K562 (cell line): ENCODE results near the gene MOB1A. TPM values are rescaled to one million over a fixed set of nuclear protein-coding genes. Genes with fewer than 3 reads are reported as not detected.

Source experiments
- CBFA2T3 ChIP-seq: fragments of 450-650 bp; IDR thresholded peaks from 2 replicates; pipeline ENCODE4 v1.6.1; 2017
- CEBPG ChIP-seq, 3 experiments: fragments of 200-800 bp in 1 of 3; sonication (Bioruptor generic) in 1 of 3; sonication (generic) in 1 of 3; formaldehyde crosslinking in 1 of 3; IDR thresholded peaks in 2 of 3; conservative IDR thresholded peaks in 1 of 3; 2 replicates each; pipeline versions ENCODE4 v1.6.1 to v1.8.0; 2016 to 2022; ENCODE audit warnings: missing compliant biosample characterization in 2 of 3, missing genetic modification characterization in 2 of 3, mild to moderate bottlenecking in 1 of 3, missing genetic modification reagents in 1 of 3
- CREB1 ChIP-seq, 2 experiments: sonication (generic) in 1 of 2; formaldehyde crosslinking in 1 of 2; IDR thresholded peaks; 2 replicates each; pipeline versions ENCODE4 v1.6.1 to v1.8.0; 2012 to 2022; ENCODE audit warnings: inconsistent platforms in 1 of 2, mild to moderate bottlenecking in 1 of 2, missing genetic modification reagents in 1 of 2, moderate library complexity in 1 of 2
- FOXJ2 ChIP-seq: fragments of 200-800 bp; sonication (Bioruptor generic); IDR thresholded peaks from 2 replicates; pipeline ENCODE4 v1.6.1; 2016; ENCODE audit warnings: missing genetic modification characterization, missing compliant biosample characterization
- GTF2A2 ChIP-seq: IDR thresholded peaks from 2 replicates; pipeline ENCODE4 v1.6.1; 2016; ENCODE audit warnings: mild to moderate bottlenecking, missing genetic modification characterization, missing compliant biosample characterization
- IRF9 ChIP-seq: fragments of 450-650 bp; IDR thresholded peaks from 2 replicates; pipeline ENCODE4 v1.6.1; 2016; ENCODE audit warnings: missing biosample characterization, missing genetic modification characterization
- KHSRP ChIP-seq: fragments of 450-650 bp; IDR thresholded peaks from 2 replicates; pipeline ENCODE4 v1.6.1; 2017
- KLF10 ChIP-seq: fragments of 250-450 bp; sonication (Bioruptor Pico); IDR thresholded peaks from 2 replicates; pipeline ENCODE4 v1.6.1; 2021; ENCODE audit warnings: matching md5 sums
- MLLT1 ChIP-seq, 2 experiments: fragments of 450-650 bp; IDR thresholded peaks; 2 replicates each; pipeline ENCODE4 v1.6.1; 2016
- PCBP2 ChIP-seq: fragments of 200-400 bp; formaldehyde crosslinking; IDR thresholded peaks from 2 replicates; pipeline ENCODE4 v1.6.1; 2018; ENCODE audit warnings: low read length, low read depth, mild to moderate bottlenecking, moderate library complexity; ENCODE audit not compliant: poor library complexity, severe bottlenecking
- PHF8 ChIP-seq: fragments of 200-600 bp; sonication (generic); IDR thresholded peaks from 2 replicates; pipeline ENCODE4 v1.6.1; 2012; ENCODE audit warnings: mixed run types, mild to moderate bottlenecking, inconsistent platforms, low read length, moderate library complexity, borderline replicate concordance
- RAD21 ChIP-seq, 2 experiments: fragments of 250-450 bp in 1 of 2; fragments of 450-650 bp in 1 of 2; sonication (Bioruptor Pico) in 1 of 2; formaldehyde crosslinking in 1 of 2; IDR thresholded peaks in 1 of 2; conservative IDR thresholded peaks in 1 of 2; 2 replicates each; pipeline versions ENCODE4 v1.4.0 to v1.8.0; 2020 to 2022; ENCODE audit warnings: mild to moderate bottlenecking in 2 of 2, moderate library complexity in 1 of 2
- RAD51 ChIP-seq: fragments of 450-650 bp; IDR thresholded peaks from 2 replicates; pipeline ENCODE4 v1.7.1; 2016; ENCODE audit warnings: low read depth, mild to moderate bottlenecking, borderline replicate concordance
- SMARCC2 ChIP-seq: fragments of 450-650 bp; IDR thresholded peaks from 2 replicates; pipeline ENCODE4 v1.6.1; 2017; ENCODE audit warnings: antibody characterized with exemption, moderate library complexity, mild to moderate bottlenecking, low read depth
- SREBF2 ChIP-seq: sonication (generic); formaldehyde crosslinking; IDR thresholded peaks from 2 replicates; pipeline ENCODE4 v1.4.0; 2020; ENCODE audit warnings: mild to moderate bottlenecking, missing genetic modification reagents
- TEAD2 ChIP-seq: fragments of 450-650 bp; IDR thresholded peaks from 2 replicates; pipeline ENCODE4 v1.6.1; 2016; ENCODE audit warnings: missing genetic modification characterization, control low read depth, missing compliant biosample characterization
- TFAM ChIP-seq: fragments of 250-450 bp; sonication (Bioruptor Pico); conservative IDR thresholded peaks from 2 replicates; pipeline ENCODE4 v1.5.0; 2021; ENCODE audit warnings: mild to moderate bottlenecking, moderate library complexity
- ZBED1 ChIP-seq: IDR thresholded peaks from 2 replicates; pipeline ENCODE4 v1.6.1; 2014
- ZBTB7A ChIP-seq: IDR thresholded peaks from 2 replicates; pipeline ENCODE4 v1.6.1; 2011; ENCODE audit warnings: low read depth, mild to moderate bottlenecking, low read length, moderate library complexity, borderline replicate concordance; ENCODE audit not compliant: control insufficient read depth
- ZNF12 ChIP-seq: sonication (generic); formaldehyde crosslinking; IDR thresholded peaks from 2 replicates; pipeline ENCODE4 v1.4.0; 2020; ENCODE audit warnings: mild to moderate bottlenecking, missing genetic modification reagents
- ZNF224 ChIP-seq: sonication (generic); formaldehyde crosslinking; IDR thresholded peaks from 2 replicates; pipeline ENCODE4 v1.8.0; 2022; ENCODE audit warnings: mild to moderate bottlenecking, missing genetic modification reagents
- ZNF398 ChIP-seq: fragments of 250-450 bp; sonication (Bioruptor Pico); IDR thresholded peaks from 2 replicates; pipeline ENCODE4 v1.8.0; 2021; ENCODE audit warnings: moderate library complexity, mild to moderate bottlenecking, inconsistent platforms
- ZSCAN32 ChIP-seq: fragments of 450-650 bp; formaldehyde crosslinking; IDR thresholded peaks from 2 replicates; pipeline ENCODE4 v1.4.0; 2020; ENCODE audit warnings: mild to moderate bottlenecking, moderate library complexity
- polyA plus RNA-seq, 8 experiments: library from polyadenylated mRNA; depleted of rRNA in 4 of 8; stranded (reverse) in 5 of 8; unstranded in 3 of 8; fragments of >200 nt; fragmentation: Nextera tagmentation in 2 of 8; fragmentation: Illumina TruSeq in 1 of 8; extraction: Ambion mirVana in 2 of 8; extraction: Trizol in 1 of 8; gene quantifications; 2 replicates each; pipeline versions ENCODE4 v1.2.1 to v1.2.3, GENCODE V29; 2011 to 2014; ENCODE audit warnings: inconsistent platforms in 1 of 8, missing spikeins in 1 of 8
- total RNA-seq, 7 experiments: library from RNA; depleted of rRNA in 6 of 7; stranded (reverse); fragments of >200 nt in 6 of 7; fragmentation: Illumina TruSeq in 2 of 7; extraction: Trizol in 2 of 7; gene quantifications; 2 replicates each; pipeline versions ENCODE4 v1.2.1 to v1.2.3, GENCODE V29; 2011 to 2021; ENCODE audit warnings: low replicate concordance in 1 of 7

MOB1A gene
- total and polyA plus RNA-seq, 9 of the 15 experiments (the other 6 are each of a cell fraction or from before 2014, with no cell fraction given) = 24.8 to 100 (median 60.2) TPM

- peak; percentile 74; the same call in 1 of the 2 replicates for TF ChIP-seq IRF9 (tag)
- TF ChIP-seq GTF2A2 (tag) = peak; percentile 81
- TF ChIP-seq ZNF224 (CRISPR knock-in tag) = no peak
- TF ChIP-seq FOXJ2 (tag) = 0 out of 2 replicates have a peak, but pooled peaks have one; percentile 43
- no peak for TF ChIP-seq SMARCC2
- TF ChIP-seq ZNF12 = peak; percentile 73; the same call in 1 of the 2 replicates
- TF ChIP-seq KLF10 (CRISPR knock-in tag) = no peak
- no peak for TF ChIP-seq ZNF398
- TF ChIP-seq ZSCAN32 = peak; percentile 99
- no peak for TF ChIP-seq CBFA2T3
- peak; percentile 94 for TF ChIP-seq PHF8
- 0 out of 2 replicates have a peak, but pooled peaks have one; percentile 92 for TF ChIP-seq SREBF2
- peak; percentile 44 to 83; a peak in 2 of 4 replicates for TF ChIP-seq MLLT1 (IDR thresholded peaks at IDR 0.05)
- TF ChIP-seq CREB1 (IDR thresholded peaks at IDR 0.05) = peak; percentile 71
- TF ChIP-seq CREB1 (CRISPR knock-in tag; IDR thresholded peaks at IDR 0.05) = peak; percentile 64; the same call in 1 of the 2 replicates
- peak; percentile 94 for TF ChIP-seq ZBTB7A
- peak; percentile 66; the same call in 1 of the 2 replicates for TF ChIP-seq RAD51
- TF ChIP-seq RAD21 (CRISPR knock-in tag; conservative IDR thresholded peaks at IDR 0.05 in 1 of 2, IDR thresholded peaks at IDR 0.05 in 1 of 2) = peak; percentile 72 to 82
- no peak for TF ChIP-seq KHSRP
- TF ChIP-seq ZBED1 = peak; percentile 43; the same call in 1 of the 2 replicates
- TF ChIP-seq TFAM = no peak
- TF ChIP-seq PCBP2 = peak; percentile 94
- TF ChIP-seq CEBPG (CRISPR knock-in tag; IDR thresholded peaks at IDR 0.05) = peak; percentile 99
- peak; percentile 95 to 97 for TF ChIP-seq CEBPG (tag; conservative IDR thresholded peaks at IDR 0.05 in 1 of 2, IDR thresholded peaks at IDR 0.05 in 1 of 2)
- TF ChIP-seq TEAD2 (tag) = no peak
Measured at GRCh38 chr2:74198461-74199274, 20.0 kb upstream of the MOB1A start, which contains the start of gene MTHFD2 (continued).
